ENCODE results near the gene UPF2. TPM values are rescaled to one million over a fixed set of nuclear protein-coding genes. Genes with fewer than 3 reads are reported as not detected.
A peak's percentile ranks its signal among the peaks of the same experiment; 100 is the strongest.

UPF2 gene
- total and polyA plus RNA-seq, 2 of the 13 experiments (the other 11 are each of a cell fraction or from before 2014, with no cell fraction given): 6.2 to 14.5 TPM

DNA sequence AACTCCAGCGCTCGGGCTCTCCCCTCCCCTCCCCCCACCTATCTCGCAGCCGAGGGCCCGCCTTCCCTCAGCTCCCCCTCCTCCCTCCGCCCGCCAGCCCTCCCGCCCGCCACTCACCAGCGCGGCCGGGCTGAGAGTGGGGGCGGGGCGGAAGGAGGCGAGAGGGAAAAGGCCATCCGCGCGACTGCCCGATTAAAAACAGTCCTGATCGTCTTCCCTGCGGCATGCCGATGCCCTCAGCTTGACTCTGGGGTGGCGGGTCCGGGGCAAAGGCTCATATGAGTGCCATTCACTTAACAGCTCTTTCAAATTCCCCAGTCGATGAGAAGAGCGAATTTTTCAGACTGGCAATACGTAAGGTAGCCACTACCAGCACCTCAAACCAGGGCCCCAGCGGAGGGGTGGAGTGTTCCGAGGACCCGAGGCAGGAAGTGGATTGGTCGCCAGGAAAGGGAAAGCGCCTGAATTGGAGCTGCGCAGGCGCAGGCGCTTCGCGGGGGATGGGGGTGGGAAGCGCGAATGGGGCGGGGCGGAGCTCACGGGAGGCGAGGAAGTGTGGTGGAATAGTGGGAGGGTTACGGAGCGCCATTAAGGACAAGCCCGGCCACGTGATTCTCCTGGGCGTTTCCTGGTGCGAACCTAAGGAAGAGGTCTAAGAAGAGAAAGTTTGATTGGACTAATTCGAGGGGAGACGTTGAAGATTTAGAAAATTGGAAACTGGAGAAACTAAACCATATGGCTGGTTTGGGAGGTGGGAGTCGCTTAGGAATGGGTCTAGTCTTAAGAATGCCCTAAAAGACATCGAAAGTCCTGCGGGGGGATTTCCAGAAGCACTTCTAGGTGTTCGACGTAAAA is at the start of gene UPF2 (continued):
- TF ChIP-seq HOXA9 (CRISPR knock-in tag; IDR thresholded peaks at IDR 0.05; ENCODE audit: borderline replicate concordance) (no peak), ZNF775 (CRISPR knock-in tag; IDR thresholded peaks at IDR 0.05; ENCODE audit: borderline replicate concordance) (no peak), POLR2G (IDR thresholded peaks at IDR 0.05; ENCODE audit: low read depth, low read length) (peak; percentile 67), ZMYM4 (CRISPR knock-in tag; IDR thresholded peaks at IDR 0.05) (peak; percentile 58; the same call in 1 of the 2 replicates), ZC3H13 (CRISPR knock-in tag; IDR thresholded peaks at IDR 0.05) (no peak), ZNF496 (CRISPR knock-in tag; IDR thresholded peaks at IDR 0.05; ENCODE audit: insufficient replicate concordance) (no peak), KMT2A (CRISPR knock-in tag; IDR thresholded peaks at IDR 0.05) (peak; percentile 17; the same call in 1 of the 2 replicates), ZFP82 (CRISPR knock-in tag; IDR thresholded peaks at IDR 0.05; ENCODE audit: borderline replicate concordance) (no peak), ZFX (CRISPR knock-in tag; IDR thresholded peaks at IDR 0.05; ENCODE audit: low read depth) (no peak), ZNF788 (CRISPR knock-in tag; IDR thresholded peaks at IDR 0.05; ENCODE audit: borderline replicate concordance) (peak; percentile 58; the same call in 1 of the 2 replicates), ZNF629 (CRISPR knock-in tag; conservative IDR thresholded peaks at IDR 0.05) (no peak), RFX5 (IDR thresholded peaks at IDR 0.05; ENCODE audit: low read depth, low read length) (no peak)
- TF ChIP-seq, protein P1, sequence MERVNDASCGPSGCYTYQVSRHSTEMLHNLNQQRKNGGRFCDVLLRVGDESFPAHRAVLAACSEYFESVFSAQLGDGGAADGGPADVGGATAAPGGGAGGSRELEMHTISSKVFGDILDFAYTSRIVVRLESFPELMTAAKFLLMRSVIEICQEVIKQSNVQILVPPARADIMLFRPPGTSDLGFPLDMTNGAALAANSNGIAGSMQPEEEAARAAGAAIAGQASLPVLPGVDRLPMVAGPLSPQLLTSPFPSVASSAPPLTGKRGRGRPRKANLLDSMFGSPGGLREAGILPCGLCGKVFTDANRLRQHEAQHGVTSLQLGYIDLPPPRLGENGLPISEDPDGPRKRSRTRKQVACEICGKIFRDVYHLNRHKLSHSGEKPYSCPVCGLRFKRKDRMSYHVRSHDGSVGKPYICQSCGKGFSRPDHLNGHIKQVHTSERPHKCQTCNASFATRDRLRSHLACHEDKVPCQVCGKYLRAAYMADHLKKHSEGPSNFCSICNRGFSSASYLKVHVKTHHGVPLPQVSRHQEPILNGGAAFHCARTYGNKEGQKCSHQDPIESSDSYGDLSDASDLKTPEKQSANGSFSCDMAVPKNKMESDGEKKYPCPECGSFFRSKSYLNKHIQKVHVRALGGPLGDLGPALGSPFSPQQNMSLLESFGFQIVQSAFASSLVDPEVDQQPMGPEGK (CRISPR knock-in tag; IDR thresholded peaks at IDR 0.05): no peak
